HUES6 (cell line): ENCODE results near the gene HDAC4.

Source experiments
- H3K27ac ChIP-seq: 2 replicates; pipeline ENCODE4 v1.7.0; 2013; ENCODE audit warnings: low read depth, mild to moderate bottlenecking, low read length, inconsistent platforms
- H3K27me3 ChIP-seq: 2 replicates; pipeline ENCODE4 v1.6.1; 2013; ENCODE audit warnings: low read length; ENCODE audit not compliant: control insufficient read depth, insufficient read depth
- H3K36me3 ChIP-seq: 2 replicates; pipeline ENCODE4 v1.6.1; 2013; ENCODE audit warnings: low read length; ENCODE audit not compliant: control insufficient read depth, insufficient read depth
- H3K4me1 ChIP-seq: 2 replicates; pipeline ENCODE4 v1.6.1; 2013; ENCODE audit warnings: low read length; ENCODE audit not compliant: control insufficient read depth, insufficient read depth
- H3K4me3 ChIP-seq: 2 replicates; pipeline ENCODE4 v1.5.1; 2013; ENCODE audit warnings: low read depth, low read length
- H3K9ac ChIP-seq: one replicate; pipeline ENCODE4 v1.6.1; 2013; ENCODE audit warnings: mild to moderate bottlenecking, low read length
- H3K9me3 ChIP-seq: 2 replicates; pipeline ENCODE4 v1.6.1; 2013; ENCODE audit warnings: low read depth, low read length; ENCODE audit not compliant: control insufficient read depth, insufficient read depth

HDAC4 gene

DNA sequence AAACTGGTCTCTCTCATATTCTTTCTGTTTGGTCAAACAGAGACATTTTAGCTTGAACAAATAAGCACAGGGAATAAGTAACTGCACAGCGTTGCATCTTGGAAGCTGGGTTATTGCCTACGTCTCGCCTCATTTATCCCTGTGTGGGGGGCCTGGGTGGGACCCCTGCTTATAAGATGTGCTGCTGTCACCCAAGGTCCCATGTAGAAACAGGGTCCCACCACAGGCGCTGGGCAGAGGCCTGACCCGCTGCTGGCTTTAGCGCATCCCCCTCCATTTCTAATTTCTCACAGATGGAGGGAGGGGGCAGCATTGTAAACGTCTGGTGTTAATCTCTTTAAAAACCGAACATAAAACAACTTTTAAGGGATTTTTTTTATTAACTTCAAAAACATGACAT, 207.8 kb downstream of the HDAC4 start:
- peaks cover 20% of the 10 kb centered on the region for H3K36me3 ChIP-seq
- no peaks in the 10 kb centered on the region for H3K27me3 ChIP-seq
- no peak overlapping the region for H3K9ac ChIP-seq
- no peaks in the 10 kb centered on the region for H3K4me1 ChIP-seq
- H3K27ac ChIP-seq = no peak overlapping the region
- no peak overlapping the region for H3K4me3 ChIP-seq
- H3K9me3 ChIP-seq = peaks cover 6% of the 10 kb centered on the region; the same call in 1 of the 2 replicates

DNA sequence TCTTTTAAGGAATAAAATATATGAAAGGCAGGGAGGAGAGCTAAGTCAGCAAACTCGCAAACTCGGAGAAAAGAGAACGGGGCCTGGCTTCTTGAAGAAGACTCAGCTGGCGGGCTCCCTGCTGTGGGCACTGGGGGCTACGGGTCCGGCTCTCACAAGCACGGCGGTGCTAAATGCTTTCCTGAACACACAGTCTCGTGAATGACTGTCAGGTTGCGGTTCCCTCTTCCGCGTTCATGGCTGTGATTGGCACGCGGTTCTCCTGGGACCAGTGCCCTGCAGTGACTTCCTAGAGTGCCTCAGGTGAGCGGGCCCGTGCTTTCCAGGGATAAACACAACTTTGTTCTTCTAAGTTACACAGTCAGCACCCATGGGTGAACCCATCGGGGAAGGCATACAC, 208.4 kb downstream of the HDAC4 start:
- H3K4me3 ChIP-seq = no peak overlapping the region
- no peak overlapping the region for H3K9ac ChIP-seq
- H3K9me3 ChIP-seq = peaks cover 6% of the 10 kb centered on the region; the same call in 1 of the 2 replicates
- peaks cover 22% of the 10 kb centered on the region for H3K36me3 ChIP-seq
- no peaks in the 10 kb centered on the region for H3K4me1 ChIP-seq
- no peak overlapping the region for H3K27ac ChIP-seq
- no peaks in the 10 kb centered on the region for H3K27me3 ChIP-seq

DNA sequence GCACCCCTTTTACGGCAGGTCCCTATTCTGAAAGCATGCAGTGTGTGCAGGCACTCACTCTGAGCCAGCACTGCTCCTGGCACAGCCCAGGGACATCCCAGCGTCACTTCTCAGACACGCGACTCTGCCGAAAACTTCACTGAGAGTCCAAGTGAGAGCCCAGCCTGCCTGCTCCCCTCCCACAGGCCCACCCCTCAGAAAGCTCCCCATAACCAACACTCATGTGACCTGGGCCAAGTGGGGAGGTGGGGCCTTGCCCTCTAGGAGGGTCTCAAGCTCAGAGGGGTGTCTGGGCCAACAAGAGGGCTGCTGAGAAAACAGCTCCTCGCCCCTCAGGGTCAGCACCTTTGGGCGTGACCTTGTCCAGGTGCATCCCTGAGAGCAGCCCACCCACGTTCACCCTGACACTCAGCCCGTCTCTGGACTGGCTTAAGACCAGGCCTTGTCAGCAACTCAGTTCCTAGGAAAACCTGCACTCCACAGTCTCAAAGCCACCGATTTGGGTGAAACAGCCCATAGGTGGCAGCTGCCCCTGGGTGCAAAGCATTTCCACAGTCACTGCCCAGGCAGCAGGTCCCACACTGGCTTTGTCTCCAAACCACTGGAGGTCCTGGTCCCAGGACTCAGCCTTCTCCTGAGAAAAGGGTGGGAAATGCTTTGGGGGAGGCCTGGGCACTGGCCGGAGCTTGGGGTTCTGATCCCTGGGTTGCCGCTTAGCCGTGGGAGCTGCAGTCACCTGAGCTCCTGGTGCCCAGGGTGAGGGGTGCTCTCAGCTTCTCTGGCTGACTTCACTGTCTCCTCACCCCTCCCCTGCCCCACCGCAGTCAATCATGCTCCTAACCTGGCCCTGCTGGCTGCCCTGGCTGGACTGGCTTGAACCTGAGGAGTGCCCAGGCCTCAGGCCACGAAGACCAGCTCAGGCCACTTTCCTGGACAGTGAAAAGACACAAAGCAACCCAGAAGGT, 209.6 kb downstream of the HDAC4 start:
- no peak overlapping the region for H3K4me3 ChIP-seq
- no peaks in the 10 kb centered on the region for H3K4me1 ChIP-seq
- H3K27me3 ChIP-seq = no peaks in the 10 kb centered on the region
- no peak overlapping the region for H3K27ac ChIP-seq
- H3K36me3 ChIP-seq = peaks cover 20% of the 10 kb centered on the region
- H3K9me3 ChIP-seq = peaks cover 6% of the 10 kb centered on the region; the same call in 1 of the 2 replicates
- no peak overlapping the region for H3K9ac ChIP-seq

DNA sequence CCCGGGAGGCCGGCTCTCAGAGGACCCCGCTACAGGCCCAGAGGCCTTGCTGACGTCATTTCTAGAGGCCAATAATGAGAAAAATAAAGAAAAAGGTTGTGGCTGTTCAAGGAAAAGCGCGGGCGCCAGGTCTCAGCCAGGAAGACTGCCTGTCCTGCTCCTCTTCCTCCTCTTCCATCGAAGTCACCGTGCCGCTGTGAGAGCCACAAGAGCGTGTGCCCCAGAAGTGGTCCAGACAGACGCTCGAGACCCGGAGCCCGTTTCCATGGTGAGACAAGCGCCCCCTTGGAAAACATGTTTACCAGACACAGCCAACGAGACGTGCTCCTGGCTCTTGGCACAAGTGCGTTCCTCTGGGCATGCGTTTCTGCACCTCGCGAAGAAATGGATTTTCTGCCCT, 210.5 kb downstream of the HDAC4 start:
- Histone ChIP-seq H3K36me3 (peaks cover 26% of the 10 kb centered on the region), H3K9me3 (peaks cover 6% of the 10 kb centered on the region; the same call in 1 of the 2 replicates), H3K4me1 (no peaks in the 10 kb centered on the region), H3K9ac (no peak overlapping the region), H3K27ac (no peak overlapping the region), H3K4me3 (no peak overlapping the region), H3K27me3 (no peaks in the 10 kb centered on the region)

DNA sequence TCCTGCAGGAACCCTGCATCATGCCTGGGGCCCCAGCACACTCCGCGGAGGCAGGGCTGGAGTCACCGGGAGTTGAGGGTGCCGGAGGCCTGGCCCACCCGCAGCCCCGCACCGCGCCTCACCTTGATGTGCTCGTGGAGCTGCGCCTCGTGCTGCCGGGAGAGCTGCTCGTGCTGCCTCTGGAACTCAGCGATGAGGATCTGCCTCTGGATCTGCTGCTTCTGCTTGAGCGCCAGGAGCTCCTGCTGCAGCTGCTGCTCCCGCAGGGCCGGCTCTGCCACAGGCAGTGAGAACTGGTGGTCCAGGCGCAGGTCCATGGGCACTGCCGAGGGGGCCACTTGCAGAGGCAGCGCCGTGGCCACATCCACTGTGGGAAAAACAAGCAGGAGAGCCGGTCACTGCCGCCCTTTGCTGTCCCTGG, 211.1 kb downstream of the HDAC4 start:
- peaks cover 6% of the 10 kb centered on the region; the same call in 1 of the 2 replicates for H3K9me3 ChIP-seq
- H3K9ac ChIP-seq = no peak overlapping the region
- H3K4me3 ChIP-seq = no peak overlapping the region
- no peak overlapping the region for H3K27ac ChIP-seq
- H3K4me1 ChIP-seq = no peaks in the 10 kb centered on the region
- H3K27me3 ChIP-seq = no peaks in the 10 kb centered on the region
- H3K36me3 ChIP-seq = peaks cover 28% of the 10 kb centered on the region

DNA sequence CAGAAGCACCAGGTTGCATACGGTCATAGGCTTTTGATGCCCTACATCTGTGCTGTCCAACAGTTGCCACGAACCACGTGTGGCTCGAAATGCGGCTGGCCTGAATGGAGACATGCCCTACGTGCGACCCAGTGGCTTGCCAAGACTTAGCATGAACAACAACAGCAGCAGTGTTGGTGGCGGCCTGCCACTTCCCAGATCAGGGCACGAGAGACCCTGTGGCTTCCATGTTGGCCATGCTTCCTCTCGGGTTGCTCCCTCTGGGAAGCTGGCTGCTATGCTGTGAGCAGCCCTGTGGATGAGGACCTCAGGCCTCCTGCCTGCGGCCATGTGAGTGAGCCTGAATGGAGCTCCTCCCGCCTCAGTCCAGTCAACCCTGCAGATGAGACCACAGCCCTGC, 212.3 kb downstream of the HDAC4 start:
- H3K4me3 ChIP-seq = no peak overlapping the region
- no peak overlapping the region for H3K27ac ChIP-seq
- peaks cover 6% of the 10 kb centered on the region; the same call in 1 of the 2 replicates for H3K9me3 ChIP-seq
- no peaks in the 10 kb centered on the region for H3K27me3 ChIP-seq
- H3K4me1 ChIP-seq = no peaks in the 10 kb centered on the region
- no peak overlapping the region for H3K9ac ChIP-seq
- H3K36me3 ChIP-seq = peaks cover 28% of the 10 kb centered on the region

DNA sequence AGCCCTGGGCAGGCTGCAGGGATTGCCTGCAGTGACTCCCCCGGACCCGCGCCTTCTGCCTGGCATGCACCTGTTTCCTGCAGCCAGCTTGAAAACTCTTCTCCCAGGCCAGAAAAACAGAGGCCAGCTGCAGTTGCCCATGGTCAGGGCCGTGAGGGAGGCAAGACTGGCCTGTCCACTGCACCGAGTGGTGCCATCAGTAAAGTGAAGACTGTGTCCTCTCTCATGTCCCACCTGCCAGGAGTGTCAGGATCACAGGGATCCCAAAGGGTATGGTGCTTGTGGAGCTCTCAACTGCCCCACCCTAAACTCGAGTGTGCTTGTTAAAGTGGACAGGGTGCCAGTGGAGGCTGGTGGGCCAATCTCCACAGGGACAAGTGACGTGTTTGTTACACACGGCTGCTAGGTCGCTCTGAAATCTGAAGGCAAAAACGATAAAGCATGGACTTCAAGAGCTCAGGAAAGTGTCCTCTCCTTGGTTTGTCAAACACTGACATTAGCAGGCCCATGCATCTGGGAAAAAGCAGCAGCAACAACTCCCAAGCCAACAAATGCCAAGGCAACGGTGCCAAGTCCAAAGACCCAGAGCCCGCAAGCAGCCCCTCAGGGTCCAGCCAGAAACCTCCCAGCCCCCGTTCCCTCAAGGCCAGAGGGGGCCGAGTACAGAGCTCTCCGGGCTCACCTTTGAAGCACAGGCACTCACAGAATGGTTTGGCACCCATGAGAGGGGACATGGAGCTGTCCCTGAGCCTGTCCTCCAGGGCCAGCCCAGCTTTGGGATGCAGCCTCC, 213.2 kb downstream of the HDAC4 start:
- Histone ChIP-seq H3K9me3 (peaks cover 6% of the 10 kb centered on the region; the same call in 1 of the 2 replicates), H3K4me3 (no peak overlapping the region), H3K4me1 (no peaks in the 10 kb centered on the region), H3K36me3 (peaks cover 28% of the 10 kb centered on the region), H3K27ac (no peak overlapping the region), H3K27me3 (no peaks in the 10 kb centered on the region), H3K9ac (no peak overlapping the region)

DNA sequence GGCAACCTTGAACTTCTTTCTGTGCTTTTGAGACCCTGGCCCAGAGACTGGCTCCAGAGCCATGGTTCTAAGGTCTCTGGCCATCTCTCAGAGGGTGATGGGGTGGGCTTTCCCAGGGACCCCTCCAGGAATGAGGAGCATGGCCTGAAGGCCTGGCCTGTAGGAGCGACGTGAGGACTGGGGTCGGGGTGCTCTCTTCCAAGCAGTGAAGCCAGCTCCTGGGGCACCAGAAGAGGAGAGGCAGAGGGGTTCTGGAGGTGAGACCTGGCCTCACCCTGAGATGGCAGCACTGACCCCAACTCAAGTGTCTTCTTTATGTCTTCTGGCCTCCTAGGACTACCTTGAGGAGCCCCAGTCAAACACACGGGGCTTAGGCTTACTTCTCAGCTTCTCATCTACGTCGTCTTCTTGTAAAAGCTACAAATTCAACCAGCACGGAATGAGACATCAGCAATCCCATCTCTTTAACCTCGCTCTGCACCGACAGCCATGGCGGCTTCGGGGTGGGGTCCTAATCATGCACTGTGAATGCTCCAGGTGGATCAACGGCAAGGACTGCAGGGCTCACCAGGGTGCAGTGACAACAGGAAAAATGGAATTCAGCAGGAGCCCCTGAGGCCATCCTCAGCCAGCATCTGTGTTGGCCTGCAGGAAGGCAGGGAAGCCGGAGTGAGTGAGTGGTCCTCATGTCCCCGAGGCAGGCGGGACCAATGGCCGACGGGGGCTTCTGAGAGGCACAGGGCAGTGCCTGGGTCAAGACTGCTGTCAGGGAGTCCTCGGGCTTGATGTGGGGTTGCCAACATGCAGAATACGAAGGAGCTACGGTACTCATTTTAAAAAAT, 214.1 kb downstream of the HDAC4 start:
- Histone ChIP-seq H3K4me3 (no peak overlapping the region), H3K9me3 (peaks cover 6% of the 10 kb centered on the region; the same call in 1 of the 2 replicates), H3K27me3 (no peaks in the 10 kb centered on the region), H3K36me3 (peaks cover 28% of the 10 kb centered on the region), H3K9ac (no peak overlapping the region), H3K4me1 (no peaks in the 10 kb centered on the region), H3K27ac (no peak overlapping the region)

DNA sequence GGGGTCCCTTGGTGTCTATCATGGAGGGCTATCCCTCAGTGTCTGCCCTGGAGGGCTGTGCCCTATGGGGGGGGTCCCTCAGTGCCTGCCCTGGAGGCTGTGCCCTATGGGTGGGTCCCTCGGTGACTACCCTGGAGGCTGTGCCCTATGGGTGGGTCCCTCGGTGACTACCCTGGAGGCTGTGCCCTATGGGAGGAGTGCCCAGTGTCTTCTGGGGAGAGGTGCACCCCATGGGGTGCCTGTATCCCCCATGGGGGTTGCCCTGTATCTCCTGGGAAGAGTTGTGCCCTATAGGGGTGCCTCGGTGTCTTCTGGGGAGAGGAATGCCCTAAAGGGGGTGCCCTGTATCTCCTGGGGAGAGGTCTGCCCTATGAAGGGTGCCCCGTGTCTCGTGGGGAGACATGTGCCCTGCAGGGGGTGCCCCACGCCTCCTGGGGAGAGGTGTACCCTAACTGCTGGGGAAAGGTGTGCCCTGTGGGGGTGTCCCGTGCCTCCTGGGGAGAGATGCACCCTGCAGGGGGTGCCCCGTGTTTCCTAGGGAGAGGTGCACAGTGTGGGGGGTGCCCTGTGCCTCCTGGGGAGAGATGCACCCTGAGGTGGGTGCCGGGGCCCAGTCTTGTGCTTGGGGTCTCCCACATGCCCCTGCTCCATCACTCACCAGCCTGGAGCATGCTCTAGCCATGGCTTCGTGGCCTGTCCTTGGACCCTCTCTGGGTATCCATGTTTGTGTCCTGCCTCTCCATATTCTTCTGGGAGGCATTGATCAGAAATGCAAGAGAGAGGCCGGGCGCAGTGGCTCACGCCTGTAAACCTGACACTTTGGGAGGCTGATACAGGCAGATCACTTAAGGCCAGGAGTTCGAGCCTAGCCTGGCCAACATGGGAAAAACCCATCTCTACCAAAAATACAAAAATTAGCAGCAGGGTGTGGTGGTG, 215.6 kb downstream of the HDAC4 start:
- Histone ChIP-seq H3K4me1 (no peaks in the 10 kb centered on the region), H3K4me3 (no peak overlapping the region), H3K9me3 (peaks cover 6% of the 10 kb centered on the region; the same call in 1 of the 2 replicates), H3K27me3 (no peaks in the 10 kb centered on the region), H3K27ac (no peak overlapping the region), H3K9ac (no peak overlapping the region), H3K36me3 (peaks cover 28% of the 10 kb centered on the region)

DNA sequence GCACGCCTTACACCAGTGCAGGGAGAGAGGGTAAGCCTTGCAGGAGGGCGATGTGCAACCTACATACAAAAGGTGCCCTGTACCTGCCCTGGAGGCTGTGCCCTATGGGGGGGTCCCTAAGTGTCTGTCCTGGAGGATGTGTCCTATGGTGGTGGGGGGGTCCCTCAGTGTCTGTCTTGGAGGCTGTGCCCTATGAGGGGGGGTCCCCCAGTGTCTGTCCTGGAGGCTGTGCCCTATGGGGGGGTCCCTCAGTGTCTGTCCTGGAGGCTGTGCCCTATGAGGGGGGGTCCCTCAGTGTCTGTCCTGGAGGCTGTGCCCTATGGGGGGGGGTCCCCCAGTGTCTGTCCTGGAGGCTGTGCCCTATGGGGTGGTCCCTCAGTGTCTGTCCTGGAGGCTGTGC, 216.6 kb downstream of the HDAC4 start:
- H3K4me1 ChIP-seq = no peaks in the 10 kb centered on the region
- H3K27me3 ChIP-seq = no peaks in the 10 kb centered on the region
- peaks cover 6% of the 10 kb centered on the region; the same call in 1 of the 2 replicates for H3K9me3 ChIP-seq
- no peak overlapping the region for H3K9ac ChIP-seq
- no peak overlapping the region for H3K4me3 ChIP-seq
- H3K27ac ChIP-seq = no peak overlapping the region
- peaks cover 22% of the 10 kb centered on the region for H3K36me3 ChIP-seq
